PFSK-1 (cell line): Measurements from ENCODE around the gene NAGK.

ENCODE experiments used
- FOXP2 ChIP-seq: optimal IDR thresholded peaks from 2 replicates; pipeline ENCODE3; 2011; ENCODE audit warnings: borderline replicate concordance, control low read depth, inconsistent platforms; ENCODE audit not compliant: insufficient read depth; ENCODE audit errors: extremely low read length, extremely low read depth
- POLR2AphosphoS5 ChIP-seq: IDR thresholded peaks from 2 replicates; pipeline ENCODE4 v1.6.1; 2012; ENCODE audit warnings: low read depth, mild to moderate bottlenecking, control low read depth, low read length, moderate library complexity
- REST ChIP-seq, 2 experiments: IDR thresholded peaks; 2 replicates each; pipeline versions ENCODE4 v1.6.1 to v1.8.0; 2011 to 2012; ENCODE audit warnings: low read depth in 2 of 2, low read length in 2 of 2, control low read depth in 1 of 2, inconsistent platforms in 1 of 2, mild to moderate bottlenecking in 1 of 2, moderate library complexity in 1 of 2; ENCODE audit not compliant: insufficient read depth in 1 of 2
- SIN3A ChIP-seq: IDR thresholded peaks from 2 replicates; pipeline ENCODE4 v1.6.1; 2012; ENCODE audit warnings: mild to moderate bottlenecking, low read length, moderate library complexity, borderline replicate concordance; ENCODE audit not compliant: insufficient read depth
- TAF1 ChIP-seq: IDR thresholded peaks from 2 replicates; pipeline ENCODE4 v1.6.1; 2012; ENCODE audit warnings: low read length, control low read depth, borderline replicate concordance; ENCODE audit not compliant: insufficient read depth

- no peak for TF ChIP-seq TAF1
- no peak for TF ChIP-seq POLR2AphosphoS5
- no peak for TF ChIP-seq SIN3A
- no peak for TF ChIP-seq REST (IDR thresholded peaks at IDR 0.05; ENCODE audit: insufficient read depth in 1 of 2, low read depth in 2 of 2, low read length in 2 of 2)
- TF ChIP-seq FOXP2: no peak
Measured at GRCh38 chr2:71043531-71044407, 24.7 kb upstream of the NAGK start.
